Heart right ventricle (tissue), 16 donors: Measurements from ENCODE around the gene DST. TPM values are rescaled to one million over a fixed set of nuclear protein-coding genes. Genes with fewer than 3 reads are reported as not detected.
A peak's percentile ranks its signal among the peaks of the same experiment; 100 is the strongest.

Experiments used
- ATAC-seq, 8 donors: fragments of 200-7000 bp; cut with Tn5 transposase; one replicate each; pipeline ENCODE4 v1.9.1; 2020; ENCODE audit warnings: mild to moderate bottlenecking in 8 of 8, moderate library complexity in 8 of 8, moderate number of reproducible peaks in 1 of 8
- DNase-seq, 2 donors: peaks; one replicate each; pipeline ENCODE4 v3.0.0-alpha.2; 2020
- H3K27ac ChIP-seq, 10 donors: fragments of 200-600 bp; sonication (generic) in 2 of 10; one replicate each; pipeline versions ENCODE4 v1.5.0 to v1.8.0; 2020 to 2022; ENCODE audit warnings: mild to moderate bottlenecking in 3 of 10
- H3K27me3 ChIP-seq, 7 donors: fragments of 200-600 bp; one replicate each; pipeline ENCODE4 v1.8.0; 2021 to 2022; ENCODE audit warnings: mild to moderate bottlenecking in 2 of 7
- H3K36me3 ChIP-seq, 9 donors: fragments of 200-600 bp; sonication (generic) in 1 of 9; one replicate each; pipeline versions ENCODE4 v1.5.0 to v1.8.0; 2020 to 2022; ENCODE audit warnings: mild to moderate bottlenecking in 2 of 9
- H3K4me1 ChIP-seq, 9 donors: fragments of 200-600 bp; sonication (generic) in 1 of 9; one replicate each; pipeline versions ENCODE4 v1.5.0 to v1.8.0; 2020 to 2022; ENCODE audit warnings: mild to moderate bottlenecking in 4 of 9
- H3K4me3 ChIP-seq, 10 donors: fragments of 200-600 bp; sonication (generic) in 2 of 10; one replicate each; pipeline versions ENCODE4 v1.5.0 to v1.8.0; 2020 to 2022; ENCODE audit warnings: mild to moderate bottlenecking in 7 of 10, moderate library complexity in 2 of 10
- H3K9me3 ChIP-seq, 11 donors: fragments of 200-600 bp in 10 of 11; sonication (generic) in 2 of 11; one replicate each; pipeline versions ENCODE4 v1.5.0 to v1.8.0; 2013 to 2022; ENCODE audit warnings: mild to moderate bottlenecking in 2 of 11, control low read depth in 1 of 11, moderate library complexity in 1 of 11
- CTCF ChIP-seq, 9 donors: fragments of 200-600 bp; sonication (generic) in 2 of 9; IDR thresholded peaks; one replicate each; pipeline versions ENCODE4 v1.5.0 to v1.8.0; 2021 to 2022; ENCODE audit warnings: antibody characterized with exemption in 9 of 9, mild to moderate bottlenecking in 5 of 9, moderate library complexity in 1 of 9
- WGBS, 2 donors: extraction: QIAGEN DNeasy Blood & Tissue Kit; methylation state at CpG; one replicate each; pipeline ENCODE4 v1.1.7; 2013; ENCODE audit warnings: inconsistent platforms in 1 of 2; 5-methylcytosine and 5-hydroxymethylcytosine counted together
- intact Hi-C, 10 donors: fragments of 100-400 bp; cut with DNase I; formaldehyde crosslinking; loops; one replicate each; pipeline versions ENCODE4 v1.11.1 to v1.14.2; 2022
- polyA plus RNA-seq, 2 donors: library from polyadenylated mRNA; stranded (reverse); fragments of 200-250 nt; gene quantifications; one replicate each; pipeline ENCODE4 v1.2.3, GENCODE V29; 2013
- total RNA-seq, 10 donors: library from RNA; stranded (reverse); fragmentation: NEBNext Ultra II Directional in 3 of 10; extraction: Animal tissue kit (Norgen Biotek cat#: 25700) in 3 of 10; gene quantifications; one replicate each; pipeline versions ENCODE4 v1.2.1 to v1.2.4, GENCODE V29; 2021 to 2023
- donor health status: Arrhythmogenic right ventricular cardiomyopathy.
- donor health status: ischemic (EF 13 %, LVEDD 7.1; RV severe dilation, severe dysfunction).
- donor health status: healthy with polysubstance abuse.
- donor health status: DM: no; HTN: yes; CAD: no.
- donor health status: DM: no; HTN: no; CAD: no.
- donor health status: ischemic (EF 25% LVEDD 6.9; RV normal size, moderate dysfunction).
- donor health status: ischemic (EF 25% LVEDD 5.7; RV mildly dilated, moderate dysfunction).
- donor health status: healthy.
- donor health status: DM: yes; HTN: yes; CAD: no.
- donor health status: Ischemic cardiomyopathy.
- donor health status: ischemic (EF 35%, LVEDD 5.7; RV mildly dilated, moderate dysfunction).
- donor health status: nonischemic (EF 11% LVEDD 7.7; RV severe dilation, severe dysfunction).
- donor health status: DM: yes; HTN: yes; CAD: no.
- donor health status: PGD.
- donor health status: ischemic (EF 29% LVEDD 5.4; RV normal size, mild dysfunction).
- donor health status: nonischemic (EF 23%, LVEDD 6.1; RV moderate dilation, normal function).

DST gene
- total and polyA plus RNA-seq, 12 donors: 103 to 619 (median 433) TPM

- ATAC-seq: no peak
- intact Hi-C loops: no loop called here
- H3K4me1 ChIP-seq: peaks cover 3 to 64% (median 45%) of the 10 kb centered on the region in 9 donors
Observed at GRCh38 chr6:56522495-56523270, 120.0 kb downstream of the DST start.

GRCh38 chr6:56521976-56522375 lies 120.7 kb downstream of the DST start:
- no peaks in the 10 kb centered on the region for H3K27me3 ChIP-seq
- intact Hi-C loops: no loop called here
- H3K4me1 ChIP-seq: peaks cover 0 to 64% (median 45%) of the 10 kb centered on the region in 9 donors
- ATAC-seq (no peak), DNase-seq (no peak)
- H3K4me3 ChIP-seq: no peak overlapping the region
- peak overlapping the region in 5 of 10 donors; percentile 6 to 45 (median 25) for H3K27ac ChIP-seq
- 58% methylated on average over 2 of the region's 2 CpGs for WGBS, 2 donors
- no peaks in the 10 kb centered on the region for H3K9me3 ChIP-seq
- H3K36me3 ChIP-seq: peaks cover 0 to 93% (median 14%) of the 10 kb centered on the region in 9 donors
- TF ChIP-seq CTCF (IDR thresholded peaks at IDR 0.05): no peak

More at GRCh38 chr6:56522495-56523270, 120.0 kb downstream of the DST start:
- no peak for TF ChIP-seq CTCF (IDR thresholded peaks at IDR 0.05)
- 80 to 85% methylated on average over 3 of the region's 3 CpGs for WGBS, 2 donors
- Histone ChIP-seq H3K9me3 (no peaks in the 10 kb centered on the region), H3K36me3 (peaks cover 0 to 93% (median 14%) of the 10 kb centered on the region in 9 donors), H3K4me3 (no peak overlapping the region), H3K27ac (peak overlapping the region in 4 of 10 donors; percentile 6 to 45 (median 25)), H3K27me3 (no peaks in the 10 kb centered on the region)
- no peak for DNase-seq

DNA sequence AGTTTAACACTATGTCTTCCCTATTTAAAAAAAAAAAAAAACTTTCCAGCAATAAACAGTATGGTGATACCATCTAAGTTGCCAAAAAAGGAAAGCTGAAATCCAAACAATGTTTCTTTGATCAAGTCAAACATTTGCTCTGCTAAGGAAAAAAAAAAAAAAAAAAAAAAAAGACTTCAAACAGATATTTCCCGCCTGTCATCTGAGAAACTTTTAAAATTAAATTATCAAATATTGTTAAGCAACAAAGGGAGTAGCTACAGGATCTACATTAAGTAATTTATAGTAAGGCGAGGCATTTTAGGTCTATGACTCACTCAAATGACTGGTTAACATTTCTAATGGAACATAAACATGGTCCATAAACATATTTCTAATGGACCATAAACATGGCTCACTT lies 121.2 kb downstream of the DST start:
- H3K9me3 ChIP-seq: no peaks in the 10 kb centered on the region
- ATAC-seq (no peak), DNase-seq (no peak)
- H3K36me3 ChIP-seq: peaks cover 0 to 93% (median 20%) of the 10 kb centered on the region in 9 donors
- no peak for TF ChIP-seq CTCF (IDR thresholded peaks at IDR 0.05)
- H3K27me3 ChIP-seq: no peaks in the 10 kb centered on the region
- WGBS, 2 donors: 93 to 97% methylated on average over 2 of the region's 2 CpGs
- H3K4me3 ChIP-seq: no peak overlapping the region
- intact Hi-C loops: no loop called here
- peaks cover 0 to 64% (median 45%) of the 10 kb centered on the region in 9 donors for H3K4me1 ChIP-seq
- H3K27ac ChIP-seq: peak overlapping the region in 2 of 10 donors; percentile 39 to 45

DNA sequence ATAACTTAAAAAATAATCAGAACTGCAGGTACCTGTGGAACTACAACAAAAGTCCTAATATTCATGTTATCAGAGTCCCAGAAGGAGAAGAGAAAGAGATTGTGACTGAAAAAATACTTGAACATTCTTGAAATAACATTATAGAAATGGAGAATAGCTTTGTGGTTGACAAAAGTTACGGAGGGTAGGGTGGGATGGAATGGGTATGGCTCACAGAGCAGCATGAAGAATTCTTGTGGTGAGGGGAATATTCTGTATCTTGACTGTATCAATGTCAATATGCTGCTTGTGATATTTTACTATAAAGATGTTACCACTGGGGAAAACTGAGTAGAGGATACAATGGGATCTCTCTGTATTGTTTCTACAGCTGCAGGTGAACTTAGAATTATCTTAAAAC lies 122.5 kb downstream of the DST start:
- peaks cover 0 to 93% (median 18%) of the 10 kb centered on the region in 9 donors for H3K36me3 ChIP-seq
- H3K27me3 ChIP-seq: no peaks in the 10 kb centered on the region
- no peak overlapping the region for H3K4me3 ChIP-seq
- WGBS, 2 donors: 96 to 100% methylated on average over 1 of the region's 1 CpG
- peaks cover 0 to 60% (median 38%) of the 10 kb centered on the region in 9 donors for H3K4me1 ChIP-seq
- DNase-seq (no peak), ATAC-seq (no peak)
- no peaks in the 10 kb centered on the region for H3K9me3 ChIP-seq
- TF ChIP-seq CTCF (IDR thresholded peaks at IDR 0.05): no peak
- intact Hi-C loops: no loop called here
- no peak overlapping the region for H3K27ac ChIP-seq
